Hematopoietic multipotent progenitor cell treated with erythropoietin and hydrocortisone succinate and interleukin-3 and kit ligand, for 6 days (in vitro differentiated cells): Measurements from ENCODE around the gene OLFM2.
A peak's percentile ranks its signal among the peaks of the same experiment; 100 is the strongest.
"Not testable (repeated sequence)": the region's sequence is repeated elsewhere in the genome, so short reads cannot be mapped to it uniquely, and the experiment has no call there.

ENCODE experiments used
- DNase-seq: peaks from one replicate; pipeline ENCODE4 v3.0.0-alpha.2; 2015

Gene OLFM2

DNA sequence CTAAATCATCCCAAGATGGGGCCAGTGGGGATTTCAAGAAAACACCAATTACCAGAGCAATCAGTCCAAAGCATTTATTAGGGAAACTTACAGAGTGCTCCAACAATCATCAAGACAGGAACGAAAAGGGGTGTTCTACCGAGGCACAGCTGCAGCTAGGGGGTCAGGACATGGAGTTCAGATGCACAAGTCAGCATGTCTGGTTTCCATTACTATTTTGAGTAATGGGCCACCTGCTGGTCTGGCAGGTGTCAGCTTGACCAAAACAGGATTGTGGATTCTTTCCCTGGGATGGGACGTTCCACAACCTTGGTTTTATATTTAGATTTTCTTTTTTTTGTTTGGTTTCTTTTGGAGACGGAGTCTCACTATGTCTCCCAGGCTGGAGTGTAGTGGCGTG, 112.5 kb downstream of the OLFM2 start:
- no peak for DNase-seq

DNA sequence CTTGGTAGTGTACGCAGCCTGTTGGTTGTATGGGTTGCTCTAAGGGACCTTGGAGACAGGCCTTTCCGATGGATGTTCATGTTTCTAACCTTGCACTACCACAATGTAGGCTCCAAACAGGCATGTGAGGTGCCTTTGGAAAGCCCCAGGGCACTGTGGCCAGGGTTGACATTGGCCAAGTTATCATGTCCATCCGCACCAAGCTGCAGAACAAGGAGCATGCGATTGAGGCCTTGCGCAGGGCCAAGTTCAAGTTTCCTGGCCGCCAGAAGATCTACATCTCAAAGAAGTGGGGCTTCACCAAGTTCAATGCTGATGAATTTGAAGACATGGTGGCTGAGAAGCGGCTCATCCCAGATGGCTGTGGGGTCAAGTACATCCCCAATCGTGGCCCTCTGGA, 116.3 kb downstream of the OLFM2 start:
- not testable (repeated sequence) for DNase-seq

DNA sequence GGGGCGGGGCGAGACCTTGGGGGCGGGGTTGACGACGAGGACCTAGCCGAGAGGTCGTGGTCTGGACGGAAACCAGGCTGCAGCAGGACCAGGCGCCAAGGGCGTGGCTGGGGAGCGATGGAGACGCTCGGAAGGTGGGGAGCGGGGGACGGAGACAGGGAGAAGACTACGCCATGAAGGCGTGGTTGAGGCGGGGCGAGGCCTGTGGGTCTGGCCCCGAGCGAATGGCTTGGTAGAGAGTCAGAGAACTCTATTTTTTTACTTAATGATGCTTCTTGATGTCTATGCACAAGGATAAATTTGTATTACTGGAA, 116.8 kb downstream of the OLFM2 start:
- DNase-seq, result no peak

DNA sequence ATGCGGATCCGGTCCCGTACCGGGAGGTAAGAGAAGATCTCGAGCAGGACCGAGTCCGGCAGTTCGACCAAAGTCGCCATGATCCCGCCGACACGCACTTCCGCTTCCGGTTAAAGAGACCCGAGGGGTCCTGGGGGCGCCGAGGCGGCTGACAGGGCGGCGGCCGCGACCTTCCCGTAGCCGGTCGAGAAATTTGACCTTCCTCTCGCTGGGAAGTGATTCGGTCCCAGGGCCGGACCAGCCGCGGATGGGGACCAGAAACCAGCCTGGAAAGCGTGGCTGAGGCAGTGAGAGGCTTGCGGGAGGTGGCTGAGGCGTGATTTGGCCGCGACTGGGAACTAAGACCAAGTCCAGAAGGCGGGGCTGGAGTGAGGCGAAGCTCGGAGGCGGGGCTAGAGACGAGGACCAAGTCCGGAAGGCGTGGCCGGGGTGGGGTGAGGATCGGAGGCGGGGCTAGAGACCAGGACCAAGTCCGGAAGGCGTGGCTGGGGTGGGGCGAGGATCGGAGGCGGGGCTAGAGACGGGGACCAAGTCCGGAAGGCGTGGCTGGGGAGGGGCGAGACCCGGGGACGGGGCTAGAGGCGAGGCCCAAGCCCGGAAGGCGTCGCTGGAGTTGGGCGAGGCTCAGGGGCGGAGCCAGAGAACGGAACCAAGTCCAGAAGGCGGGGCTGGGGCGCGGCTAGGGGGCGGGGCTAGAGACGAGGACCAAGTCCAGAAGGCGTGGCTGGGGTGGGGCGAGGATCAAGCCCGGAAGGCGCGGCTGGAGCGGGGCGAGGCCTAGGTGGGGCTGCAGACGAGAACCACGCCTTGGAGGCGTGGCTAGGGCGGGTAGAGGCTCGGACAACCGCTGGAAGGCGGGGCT, 117.3 kb downstream of the OLFM2 start, which contains the start of gene FBXL12:
Gene FBXL12, minus strand, starts transcription at position 346 of the 862 bp plus-strand sequence. Its CDS starts 266 bp downstream, at position 80.
- DNase-seq, result peak; percentile 100

DNA sequence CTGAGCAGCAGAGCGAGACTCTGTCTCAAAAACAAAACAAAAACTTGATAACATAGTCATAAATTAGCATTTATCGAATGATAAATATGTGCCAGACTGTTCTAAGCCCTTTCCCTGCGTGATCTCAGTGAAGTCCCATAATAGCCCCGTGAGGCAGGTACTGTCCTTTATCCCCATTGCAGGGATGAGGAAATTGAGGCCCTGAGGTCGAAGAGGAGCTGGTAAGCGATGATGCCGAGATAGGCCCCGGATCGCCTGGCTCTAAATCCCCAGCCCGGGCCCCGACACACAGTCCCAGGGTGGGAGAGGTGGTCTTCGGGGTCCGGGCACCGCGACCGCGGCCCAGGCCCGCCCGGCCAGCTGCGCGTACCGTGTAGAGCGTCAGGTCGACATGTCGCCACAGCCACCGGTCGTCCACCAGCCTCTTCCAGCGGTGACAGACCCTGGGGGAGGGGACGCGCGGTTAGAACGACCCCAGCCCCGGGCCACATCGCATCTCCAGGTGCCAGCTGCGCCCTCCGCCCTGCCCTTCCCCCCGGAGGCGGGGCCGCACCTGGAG, 118.1 kb downstream of the OLFM2 start:
- no peak for DNase-seq

DNA sequence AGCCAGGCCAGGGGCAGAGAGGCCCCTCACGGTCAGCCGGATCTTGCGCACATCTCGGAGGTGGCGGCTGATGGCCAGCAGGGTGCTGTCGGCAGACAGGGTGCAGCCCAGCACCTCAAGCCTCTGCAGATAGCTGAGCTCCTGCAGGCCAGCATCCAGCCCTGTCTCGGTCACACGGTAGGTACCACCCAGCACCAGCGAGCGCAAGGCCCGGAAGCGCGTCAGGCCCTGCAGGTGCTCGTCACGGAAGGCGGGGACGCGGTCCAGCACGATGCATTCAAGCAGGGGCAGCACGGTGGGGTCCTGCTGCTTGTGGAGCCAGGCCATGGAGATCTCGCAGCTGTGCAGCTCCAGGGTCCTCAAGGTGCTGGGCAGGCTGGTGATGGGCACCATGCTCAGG, 125.2 kb downstream of the OLFM2 start:
- no peak for DNase-seq

DNA sequence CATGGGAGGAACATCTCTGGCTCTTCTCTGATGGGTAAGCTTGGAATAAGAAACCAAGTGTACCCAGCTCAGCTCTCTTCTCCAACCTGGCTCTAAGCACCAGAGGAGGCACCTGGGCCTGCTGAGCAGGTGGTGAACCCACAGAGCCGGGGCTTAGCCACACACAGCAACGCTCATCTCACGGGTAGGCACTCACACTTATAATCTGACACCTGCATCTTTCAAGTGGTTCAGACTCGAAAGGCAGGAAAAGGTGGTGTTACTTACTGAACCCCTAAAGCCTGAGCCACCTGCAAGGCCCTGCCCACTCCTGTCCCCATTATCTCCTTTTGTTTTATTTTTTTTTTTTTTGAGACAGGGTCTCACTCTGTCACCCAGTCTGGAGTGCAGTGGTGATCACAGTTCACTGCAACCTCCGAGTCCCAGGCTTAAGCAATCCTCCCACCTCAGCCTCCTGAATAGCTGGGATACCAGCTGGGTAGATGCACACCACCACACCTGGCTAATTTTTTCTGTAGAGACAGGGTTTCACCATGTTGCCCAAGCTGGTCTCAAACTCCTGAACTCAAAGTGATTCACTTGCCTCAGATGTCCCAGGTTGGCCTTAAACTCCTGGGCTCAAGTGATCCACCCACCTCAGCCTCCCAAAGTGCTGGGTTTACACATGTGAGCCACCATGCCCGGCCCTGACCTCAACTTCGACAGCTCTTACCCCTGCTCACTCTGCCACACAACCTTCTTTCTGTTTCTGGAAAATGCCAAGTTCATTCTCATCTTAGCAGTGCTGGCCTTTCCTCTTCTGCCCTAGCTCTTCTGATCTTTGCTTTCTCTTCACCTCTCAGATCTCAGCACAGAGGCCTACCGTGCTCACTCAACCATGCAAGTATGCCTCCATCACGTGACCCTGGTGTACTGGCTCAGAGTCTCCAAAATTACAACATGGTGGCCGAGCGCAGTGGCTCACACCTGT, 127.2 kb downstream of the OLFM2 start:
- DNase-seq, result no peak

DNA sequence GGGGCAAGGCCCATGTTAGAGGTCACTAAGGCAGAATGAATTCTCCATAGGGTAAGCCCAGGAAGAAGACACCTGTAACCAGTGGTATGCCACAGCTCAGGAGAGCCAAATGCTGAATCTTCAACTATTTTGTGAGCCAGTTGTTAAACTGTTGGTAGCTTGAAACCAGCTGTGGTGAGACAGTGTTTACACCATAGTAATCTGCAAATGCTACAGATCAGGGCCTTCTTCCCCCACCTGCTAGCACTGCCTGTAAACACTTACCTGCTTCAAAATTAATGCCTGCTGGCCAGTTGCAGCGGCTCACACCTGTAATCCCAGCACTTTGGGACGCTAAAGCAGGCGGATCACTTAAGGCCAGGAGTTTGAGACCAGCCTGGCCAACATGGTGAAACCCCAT, 129.5 kb downstream of the OLFM2 start:
- no peak for DNase-seq
